GM21737 (cell line): ENCODE data around the gene SUFU.

ENCODE experiments used
- ATAC-seq: cut with Tn5 transposase; IDR thresholded peaks from one replicate; pipeline ENCODE4 v1.9.1; 2021; ENCODE audit warnings: mild to moderate bottlenecking, moderate library complexity; ENCODE audit not compliant: unreplicated experiment

The SUFU gene

DNA sequence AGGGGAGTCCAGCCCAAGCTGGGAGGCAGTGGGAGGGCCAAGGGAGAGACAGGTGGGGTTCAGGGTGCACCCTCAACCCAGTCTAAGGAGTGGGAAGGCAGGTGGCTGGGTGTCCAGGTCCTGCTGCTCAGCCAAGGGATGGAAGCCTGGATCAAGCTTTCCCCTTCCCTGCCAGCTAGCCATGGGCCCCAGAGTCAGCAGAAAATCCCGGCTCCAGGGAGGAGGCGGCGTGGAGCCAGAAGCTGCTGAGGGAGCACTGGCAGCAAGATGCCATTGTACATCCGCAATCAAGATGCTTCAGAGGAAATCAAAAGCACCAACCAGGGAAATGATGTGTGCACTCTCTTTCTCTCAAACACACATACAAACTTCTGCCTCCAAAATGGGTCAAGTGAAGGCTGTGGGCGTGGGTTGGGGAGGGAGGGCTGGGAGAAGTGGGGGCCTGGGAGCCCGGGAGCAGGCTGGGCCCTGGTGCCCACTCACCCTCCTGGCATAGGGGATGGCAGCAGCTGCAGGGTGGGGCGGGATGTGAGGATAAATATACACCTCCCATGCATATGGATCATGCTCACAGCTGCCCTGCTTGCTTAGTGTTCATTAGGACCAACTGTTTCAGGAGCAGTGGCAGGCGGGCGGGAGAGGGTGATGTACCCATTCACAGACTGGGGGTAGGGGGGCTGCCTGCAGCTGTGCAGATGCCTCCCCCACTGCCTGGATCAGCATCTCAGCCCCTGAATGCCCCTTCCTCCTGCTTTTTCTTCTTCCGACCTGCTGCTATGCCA, 164.7 kb downstream of the SUFU start:
- no peak for ATAC-seq

DNA sequence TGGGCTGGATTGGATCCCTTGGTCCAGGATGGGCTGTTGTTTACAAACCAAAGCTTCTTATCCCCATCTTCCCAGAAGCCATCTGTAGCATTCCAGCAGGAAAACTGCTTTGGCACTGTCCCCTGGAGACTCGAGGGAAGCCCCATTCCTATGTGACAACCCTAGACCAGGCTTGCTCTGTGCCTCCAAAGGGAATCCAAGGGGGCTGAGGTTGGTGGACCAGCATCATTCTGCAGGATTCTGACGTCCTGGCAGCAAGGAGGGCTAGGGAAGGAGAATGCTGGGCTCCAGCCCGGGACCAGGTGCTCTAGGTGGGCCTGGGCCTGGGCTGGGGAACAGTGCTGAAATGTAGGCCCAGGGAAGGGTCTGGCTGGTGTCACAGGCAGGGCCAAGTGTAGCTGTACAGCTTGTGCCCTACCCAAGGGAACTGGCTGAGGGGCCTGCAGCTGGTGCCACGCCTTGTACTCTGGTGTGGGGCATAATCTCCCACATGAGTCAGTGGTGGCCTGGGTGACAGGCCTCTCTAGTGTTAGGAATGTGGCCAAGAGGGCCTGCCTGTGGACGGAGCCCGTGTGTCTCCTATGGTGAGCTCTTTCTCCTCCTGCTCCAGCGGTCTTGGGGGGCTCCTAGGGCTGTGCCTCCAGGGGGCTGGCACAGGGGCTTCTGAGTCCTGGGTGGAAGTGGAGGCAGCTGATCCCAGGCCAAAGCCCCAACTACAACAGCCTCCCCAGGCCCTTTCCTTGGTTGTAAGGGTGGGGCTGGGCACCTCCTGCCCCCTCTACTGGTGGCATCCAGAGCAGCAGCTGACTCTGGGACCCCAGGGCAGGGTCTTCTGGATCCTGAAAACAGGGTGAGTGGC, 165.7 kb downstream of the SUFU start:
- no peak for ATAC-seq

DNA sequence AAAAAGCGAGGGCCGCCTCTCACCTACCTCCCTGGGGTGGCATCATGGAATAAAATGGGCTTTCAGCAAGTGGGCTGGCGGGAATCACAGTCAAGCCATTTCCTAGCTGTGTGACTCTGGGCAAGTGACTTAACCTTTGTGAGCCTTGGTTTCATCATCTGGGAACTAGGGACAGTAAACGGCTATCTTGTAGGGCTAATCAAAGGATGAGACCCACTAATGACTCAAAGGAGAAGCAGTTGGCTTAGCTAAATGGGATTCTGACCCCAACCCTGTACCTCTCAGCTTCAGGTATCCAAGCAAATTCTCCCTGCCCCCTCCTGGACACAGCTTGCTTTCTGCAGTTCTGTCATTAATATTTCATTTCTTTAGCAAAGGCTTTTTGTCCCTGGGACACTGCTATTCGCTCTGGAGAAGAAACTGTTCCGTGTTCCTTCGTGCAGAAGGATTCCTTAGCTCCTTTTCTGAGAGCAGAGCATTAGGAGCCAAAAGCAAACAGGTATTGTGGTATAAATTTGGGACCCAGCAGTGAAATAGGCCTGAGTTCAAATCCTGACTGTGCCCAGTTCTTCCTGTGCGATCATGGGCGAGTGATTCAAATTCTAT, 166.4 kb downstream of the SUFU start:
- ATAC-seq = no peak

DNA sequence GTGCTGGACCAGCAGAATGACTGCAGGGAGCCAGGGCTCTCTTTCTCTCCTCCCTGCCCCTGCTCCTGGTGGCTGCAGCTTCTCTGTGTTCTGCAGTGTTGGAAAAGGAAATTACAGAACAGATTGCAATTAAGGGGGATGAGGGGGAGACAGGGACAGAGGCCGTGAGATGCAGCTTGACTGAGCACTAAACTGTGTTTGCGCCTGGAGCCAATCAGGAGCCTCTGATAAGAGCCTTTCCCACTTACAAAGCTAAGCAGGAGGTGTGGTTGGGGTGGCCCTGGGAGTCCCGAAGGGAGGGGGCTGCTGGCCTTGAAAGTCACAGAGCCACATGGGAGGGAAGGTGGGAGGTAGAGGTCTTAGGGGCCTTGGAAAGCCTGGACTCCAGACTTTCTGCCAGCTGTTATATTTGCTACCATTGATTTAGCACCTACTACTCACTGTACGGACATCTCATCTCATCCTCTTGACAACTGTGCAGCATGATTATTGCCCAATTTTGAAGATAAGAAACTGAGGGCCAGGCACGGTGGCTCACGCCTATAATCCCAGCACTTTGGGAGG, 167.2 kb downstream of the SUFU start:
- no peak for ATAC-seq

DNA sequence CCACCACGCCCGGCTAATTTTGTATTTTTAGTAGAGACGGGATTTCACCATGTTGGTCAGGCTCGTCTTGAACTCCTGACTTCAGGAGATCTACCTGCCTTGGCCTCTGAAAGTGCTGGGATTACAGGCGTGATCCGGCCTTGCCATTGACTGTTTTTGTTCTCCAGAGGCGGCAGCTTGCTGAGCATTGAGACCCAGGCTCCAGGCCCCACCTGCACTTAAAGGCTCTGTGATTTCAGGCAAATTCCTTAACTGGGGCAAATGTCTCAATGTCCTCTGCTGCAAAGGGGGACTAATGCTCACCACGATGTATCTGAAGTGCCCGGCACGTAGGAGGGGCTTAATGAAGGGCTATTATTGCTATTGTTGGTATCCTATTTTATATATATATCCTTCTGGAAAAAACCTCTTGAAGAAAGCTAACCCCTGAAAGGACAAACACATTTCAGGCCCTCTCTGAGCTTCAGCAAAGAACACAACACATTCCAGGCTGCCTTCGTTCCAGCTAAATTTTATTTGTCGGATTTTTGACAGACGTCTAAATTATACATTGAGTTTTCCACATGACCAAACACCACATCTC, 169.6 kb downstream of the SUFU start:
- ATAC-seq = no peak

DNA sequence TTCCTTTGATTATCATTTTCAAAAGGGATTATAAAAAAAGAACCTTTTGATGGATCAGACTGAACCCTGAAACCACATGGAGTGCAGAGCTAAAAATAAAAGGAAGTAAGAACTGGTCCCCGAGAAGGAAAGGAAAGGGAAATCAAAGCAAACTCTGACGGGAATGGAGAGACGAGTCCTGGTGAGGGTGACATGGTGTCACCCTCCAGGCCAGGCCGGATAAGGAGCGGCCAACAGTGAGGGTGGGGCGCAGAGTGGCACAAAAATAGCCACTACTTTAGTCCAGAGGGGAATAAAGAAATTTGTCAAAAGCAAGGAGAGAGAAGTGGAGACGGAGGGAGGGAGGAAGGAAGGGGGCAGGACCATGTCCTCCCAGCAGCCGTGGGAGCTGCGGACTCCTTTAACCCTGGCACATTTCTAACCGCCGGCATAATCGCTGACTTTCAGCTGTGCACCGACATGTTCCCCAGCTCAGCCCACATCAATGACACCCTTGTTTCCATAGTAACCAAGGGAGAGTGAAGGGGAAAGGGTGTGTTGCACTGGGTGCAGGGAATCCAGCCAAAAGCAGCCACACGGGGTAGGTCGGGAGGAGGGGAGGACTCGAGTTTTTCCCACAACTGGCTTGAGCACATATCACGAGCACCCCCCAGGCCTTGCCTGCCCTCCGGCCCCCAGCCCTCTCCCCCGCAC, 170.2 kb downstream of the SUFU start:
- ATAC-seq = no peak

DNA sequence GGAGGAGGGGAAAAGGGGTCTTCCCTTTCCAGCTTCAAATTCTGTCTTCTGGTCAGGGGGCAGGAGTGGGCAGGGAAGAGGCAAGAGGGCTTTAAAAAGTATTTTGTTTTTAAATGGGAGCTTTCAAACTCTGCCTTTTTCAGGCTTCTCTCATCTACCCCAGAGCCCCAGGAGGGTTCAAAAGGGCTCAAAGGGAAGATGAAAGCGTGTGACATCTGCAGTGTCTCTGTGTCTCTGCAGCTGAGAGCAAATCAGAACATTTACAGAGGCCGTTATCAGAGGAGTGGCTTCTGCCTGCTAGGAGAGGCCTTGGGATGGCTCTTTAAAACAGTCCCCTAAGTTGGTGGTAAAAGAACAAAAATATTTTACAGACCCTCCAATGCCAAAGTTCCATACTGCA, 170.8 kb downstream of the SUFU start:
- no peak for ATAC-seq

DNA sequence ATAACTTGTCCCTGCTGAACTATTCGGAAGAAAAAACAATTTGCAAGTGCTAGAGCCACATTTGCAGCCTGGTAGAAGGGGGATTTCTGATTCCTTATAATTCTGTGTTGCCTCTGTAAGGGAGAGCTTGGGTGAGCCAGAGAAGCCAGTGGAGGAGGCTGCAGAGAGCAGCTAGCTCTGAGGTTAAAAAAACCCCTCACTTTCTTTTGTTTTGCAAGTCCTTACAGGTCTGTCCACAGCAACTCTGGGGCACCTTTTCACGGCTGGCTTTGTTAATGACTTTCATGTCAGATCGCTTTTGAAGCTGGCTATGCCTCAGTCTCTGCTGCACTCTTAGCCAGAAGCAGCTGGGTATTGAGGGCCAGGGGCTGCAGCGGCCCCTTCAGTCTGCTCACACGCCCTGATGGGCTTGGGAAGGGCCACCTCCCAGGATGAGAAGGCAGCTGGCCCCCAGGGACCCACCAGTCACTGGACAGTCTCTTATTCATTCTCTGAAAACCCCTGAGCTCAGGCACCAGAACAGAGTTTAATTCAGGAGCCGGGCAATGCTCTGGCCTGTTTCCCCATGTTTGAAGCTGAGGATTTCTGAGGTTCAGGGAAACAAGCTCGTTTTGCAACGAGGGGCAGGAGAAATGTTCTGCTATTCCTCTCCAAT, 171.4 kb downstream of the SUFU start:
- ATAC-seq = no peak

DNA sequence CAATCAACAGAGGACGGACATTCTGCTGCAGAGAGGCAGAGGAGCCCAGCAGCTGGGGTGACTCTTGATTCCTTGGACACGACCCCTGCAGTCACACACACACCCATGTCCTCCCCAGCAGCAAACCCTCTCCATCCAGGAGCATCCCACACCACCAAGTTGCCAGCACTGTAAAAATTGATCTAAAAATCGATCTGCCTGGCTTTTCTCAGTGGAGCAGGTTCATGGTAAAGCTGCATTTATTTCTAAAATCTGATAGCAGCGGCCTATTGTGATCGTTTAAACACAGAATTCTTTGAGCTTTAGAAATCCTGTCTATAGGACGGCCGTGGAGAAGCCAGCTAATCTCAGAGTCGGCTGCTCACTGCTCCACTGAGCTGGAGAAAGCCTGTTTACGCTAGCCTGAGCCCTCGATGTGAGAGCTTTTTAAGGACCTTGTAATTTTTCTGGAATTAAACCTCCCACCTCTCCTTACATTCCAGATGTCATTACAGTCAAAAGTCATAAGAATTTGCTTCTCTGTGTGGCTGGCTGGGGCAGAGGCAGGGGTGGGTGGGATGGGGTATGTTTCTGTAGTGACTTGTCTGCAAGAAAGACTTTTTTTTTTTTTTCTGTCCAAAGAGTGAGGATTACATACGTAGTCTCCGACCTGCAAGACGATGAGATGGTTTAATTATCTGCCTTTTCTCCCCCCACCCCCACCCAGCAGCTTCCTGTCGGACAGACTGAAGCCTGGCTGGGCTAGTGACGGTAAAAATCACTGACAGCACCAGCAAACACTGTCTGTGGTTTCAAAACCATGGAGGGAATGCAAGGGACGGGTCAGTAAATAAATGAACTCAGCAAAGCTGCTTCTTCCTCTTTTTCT, 172.1 kb downstream of the SUFU start:
- ATAC-seq = no peak

DNA sequence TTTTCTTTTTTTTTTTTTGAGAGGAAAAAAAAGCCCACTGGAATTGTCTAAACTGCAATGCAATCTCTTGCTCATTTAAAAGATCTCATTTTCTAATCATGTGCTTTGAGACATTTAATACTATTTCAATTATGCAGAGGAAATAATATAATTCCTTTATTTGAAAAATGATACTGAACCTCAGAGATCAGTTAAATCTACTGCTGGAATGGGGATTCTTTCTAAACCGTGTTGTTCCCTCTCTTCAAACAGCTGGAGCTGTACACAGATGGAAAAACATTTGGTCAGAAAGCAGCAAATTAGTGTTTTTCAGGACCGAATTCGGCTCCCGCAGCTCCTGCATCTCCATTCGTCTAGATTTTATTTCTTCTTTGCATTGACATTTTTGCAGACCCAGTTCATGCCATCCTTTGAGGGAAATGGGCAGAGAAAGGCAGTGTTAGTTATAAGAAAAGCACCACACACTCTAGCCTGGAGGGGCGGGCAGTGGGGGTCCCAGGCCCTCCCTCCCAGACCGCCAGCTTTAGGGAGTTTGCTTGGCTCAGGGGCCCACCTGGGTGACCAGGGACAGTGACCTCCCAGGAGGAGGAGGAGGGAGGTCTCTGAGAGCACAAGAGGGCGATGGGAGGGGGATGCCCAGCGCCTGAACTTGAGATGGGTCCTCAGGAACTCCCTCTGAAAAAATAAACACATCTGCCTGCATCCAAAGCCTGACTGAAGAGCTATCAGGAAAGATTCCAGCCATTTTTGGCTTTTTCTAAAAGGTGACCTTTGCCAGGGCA, 173.0 kb downstream of the SUFU start:
- ATAC-seq = no peak

DNA sequence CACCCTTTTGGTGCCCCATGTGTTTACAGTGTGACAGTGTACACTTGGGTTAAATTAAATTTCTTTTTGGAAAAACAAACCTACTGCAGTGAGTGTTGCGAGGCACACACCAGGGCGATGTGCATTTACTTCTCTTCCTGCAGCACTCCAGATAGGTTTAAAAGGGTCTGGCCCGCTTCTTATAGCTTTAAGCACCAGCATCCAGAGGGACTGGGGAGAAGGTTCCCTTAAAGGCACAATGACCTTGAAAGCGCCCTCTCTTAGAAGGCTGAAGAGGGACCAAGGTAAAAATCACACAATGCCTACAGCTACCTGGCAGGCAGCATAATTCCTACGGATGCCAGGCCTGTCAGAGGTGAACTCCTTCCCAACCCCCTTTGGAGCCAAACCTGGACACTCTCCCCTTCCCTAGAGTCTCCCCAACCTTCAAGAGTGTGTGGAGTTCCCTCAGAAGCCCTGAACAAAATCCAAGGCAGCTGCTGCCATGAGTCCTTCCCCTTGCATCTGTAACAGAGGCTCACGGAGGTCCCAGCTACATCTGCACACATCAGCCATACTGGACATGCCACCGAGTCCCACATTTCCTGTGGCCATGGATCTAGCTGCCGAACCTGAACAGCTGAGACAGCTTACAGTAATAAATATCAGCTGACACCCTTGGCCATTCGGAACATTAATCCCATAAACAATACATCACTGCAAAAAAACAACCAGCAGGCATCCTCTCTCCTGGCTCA, 173.7 kb downstream of the SUFU start:
- no peak for ATAC-seq

DNA sequence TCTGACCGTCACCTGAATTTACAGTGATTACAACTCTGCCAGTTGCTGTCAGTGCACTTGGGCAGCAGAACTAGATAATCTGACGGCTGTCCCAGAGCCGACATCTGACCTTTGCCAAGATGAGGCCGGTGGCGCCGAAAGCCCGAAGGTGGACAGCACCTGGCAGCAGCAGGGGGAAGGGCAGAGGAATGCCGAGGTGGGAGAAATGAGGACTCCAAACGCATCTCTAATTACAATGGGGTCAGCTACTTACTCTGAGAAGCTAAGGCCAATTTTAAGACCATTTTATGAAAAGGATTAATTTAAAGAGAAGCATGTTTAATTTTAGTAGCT, 174.3 kb downstream of the SUFU start:
- no peak for ATAC-seq

DNA sequence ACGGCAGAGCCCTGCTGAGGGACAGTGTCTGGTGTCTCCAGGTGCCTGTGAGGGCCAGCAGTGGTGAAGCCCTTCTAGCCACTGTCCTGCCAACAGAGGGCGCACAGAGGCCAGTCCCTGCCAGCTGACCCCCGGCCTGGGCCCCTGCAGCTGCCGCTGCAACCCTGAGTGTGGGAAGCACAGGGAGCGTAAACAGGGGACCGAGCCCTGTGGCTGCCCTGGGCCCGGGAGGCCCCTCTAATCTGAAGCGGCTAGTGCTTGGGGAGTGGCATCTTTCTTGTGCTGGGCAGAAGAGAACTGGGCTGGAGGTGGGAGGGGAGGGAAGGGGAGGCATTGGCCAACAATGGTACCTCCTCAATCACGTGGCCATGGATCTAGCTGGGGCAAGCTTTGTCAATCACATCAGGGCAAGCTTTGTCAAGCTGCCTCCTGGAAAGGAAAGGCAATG, 175.1 kb downstream of the SUFU start:
- ATAC-seq = no peak

DNA sequence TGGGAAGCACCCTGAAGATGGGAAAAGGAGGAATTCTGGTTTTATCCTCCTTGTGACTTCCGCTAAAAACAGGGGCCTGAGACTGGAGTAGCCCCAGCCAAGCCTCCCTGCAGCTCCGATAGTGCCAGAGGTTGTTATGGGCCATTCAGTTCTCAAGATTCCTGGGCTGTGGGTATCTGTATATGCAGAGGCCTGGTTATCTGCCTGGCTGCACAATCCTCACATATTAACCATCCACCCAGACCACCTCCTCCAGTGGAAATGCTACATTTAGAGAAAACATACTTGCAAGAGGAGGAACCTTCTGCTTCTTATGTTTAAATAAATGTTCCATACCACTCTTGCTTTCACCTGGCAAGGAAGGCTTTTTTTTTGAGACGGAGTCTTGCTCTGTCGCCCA, 175.8 kb downstream of the SUFU start:
- no peak for ATAC-seq

DNA sequence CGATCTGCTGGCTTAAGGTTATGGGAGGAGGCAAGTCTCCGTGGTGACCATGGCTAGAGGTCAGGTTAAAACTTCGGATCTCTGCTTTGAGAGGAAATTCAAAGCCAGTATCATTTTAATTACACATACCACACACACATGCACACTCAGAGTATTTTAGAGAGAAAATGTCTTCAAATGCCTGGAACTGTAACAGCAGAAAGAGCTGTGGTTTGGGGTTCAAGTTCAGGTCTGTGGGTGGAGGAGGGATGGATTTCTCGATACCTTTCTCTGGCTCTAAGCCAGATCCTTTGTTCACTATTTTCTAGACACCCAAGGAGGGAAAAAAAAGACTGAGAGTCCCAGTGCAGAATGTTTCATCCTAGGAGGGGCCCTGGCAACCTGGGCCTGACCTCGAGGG, 177.9 kb downstream of the SUFU start:
- no peak for ATAC-seq

DNA sequence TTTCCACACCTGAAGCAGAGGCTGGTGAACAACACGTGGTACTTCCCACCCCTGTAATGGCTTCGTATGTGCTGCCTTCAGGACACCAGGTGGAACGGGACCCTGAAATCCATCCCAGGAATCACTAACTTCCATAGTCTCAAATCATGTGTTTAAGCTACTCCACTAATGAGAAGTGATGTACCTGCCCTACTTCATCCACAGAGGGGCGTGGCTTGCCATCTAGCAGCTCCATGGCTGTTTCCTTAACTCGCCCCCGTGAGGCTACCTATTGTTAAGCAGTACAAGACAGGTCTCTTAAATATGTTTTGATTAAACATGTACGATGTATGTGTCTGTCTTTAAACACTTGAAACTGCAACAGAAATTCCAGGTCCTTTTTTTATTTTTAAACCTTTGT, 178.6 kb downstream of the SUFU start:
- ATAC-seq = no peak

DNA sequence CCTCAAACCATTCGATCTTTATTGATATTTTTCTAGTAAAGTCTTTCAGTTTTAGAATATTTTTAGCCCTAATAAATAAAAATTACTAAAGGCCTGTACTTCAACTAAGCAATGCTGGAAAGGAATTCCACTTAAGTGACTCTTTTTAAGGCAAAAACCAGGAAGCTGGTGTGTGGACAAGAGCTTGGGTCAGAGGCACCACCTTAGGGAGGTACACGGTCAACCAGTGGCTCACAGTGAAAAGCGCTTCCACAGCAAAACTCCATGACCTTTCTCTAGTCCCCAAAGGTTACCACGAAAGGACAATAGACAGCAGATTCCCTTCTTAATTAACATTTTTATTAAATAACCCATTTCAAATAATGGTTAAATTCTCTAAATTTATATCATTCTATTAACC, 179.2 kb downstream of the SUFU start:
- ATAC-seq = no peak
